GM18951 (cell line): ENCODE results near the gene KCTD13.

Source experiments
- POLR2A ChIP-seq: IDR thresholded peaks from 4 replicates; pipeline ENCODE4 v1.6.1; 2011; ENCODE audit warnings: mild to moderate bottlenecking; ENCODE audit not compliant: insufficient read length, insufficient read depth; ENCODE audit errors: extremely low read depth
- in situ Hi-C: fragments of 300-500 bp; cut with MboI; formaldehyde crosslinking; loops from one replicate; pipeline ENCODE4 v1.12.0; 2022; ENCODE audit warnings: low sequenced_read_pairs, mixed read lengths, inconsistent platforms; ENCODE audit not compliant: unreplicated experiment

The KCTD13 gene

GRCh38 chr16:29925781-29926710 is at the start of gene KCTD13:
Gene KCTD13, minus strand, starts transcription at chr16:29926226. Its CDS starts 193 bp downstream, at chr16:29926033.
- peak; percentile 96 for TF ChIP-seq POLR2A
- in situ Hi-C loops = no loop called here

- TF ChIP-seq POLR2A = no peak
- in situ Hi-C loops = no loop called here
Measured at GRCh38 chr16:29975134-29975538, 49.1 kb upstream of the KCTD13 start.

GRCh38 chr16:29974291-29975133 is 48.5 kb upstream of the KCTD13 start:
- in situ Hi-C loops = no loop called here
- no peak for TF ChIP-seq POLR2A

- peak; percentile 93 for TF ChIP-seq POLR2A
- in situ Hi-C loops = no loop called here
Measured at GRCh38 chr16:29973384-29974246, 47.6 kb upstream of the KCTD13 start, which contains the start of gene TAOK2. Gene TAOK2, plus strand, starts transcription at chr16:29973868. Its CDS starts 3,905 bp downstream, at chr16:29977773.

- TF ChIP-seq POLR2A = no peak
- in situ Hi-C loops = no loop called here
Measured at GRCh38 chr16:29972992-29973383, 47.0 kb upstream of the KCTD13 start.

GRCh38 chr16:29972500-29972899 is 46.5 kb upstream of the KCTD13 start:
- in situ Hi-C loops = no loop called here
- no peak for TF ChIP-seq POLR2A

- in situ Hi-C loops = no loop called here
Measured at GRCh38 chr16:29971304-29971703, 45.3 kb upstream of the KCTD13 start.

GRCh38 chr16:29968205-29968604 is 42.2 kb upstream of the KCTD13 start:
- TF ChIP-seq POLR2A = no peak

More at GRCh38 chr16:29971304-29971703, 45.3 kb upstream of the KCTD13 start:
- TF ChIP-seq POLR2A = no peak

GRCh38 chr16:29963021-29963743 is 37.2 kb upstream of the KCTD13 start:
- in situ Hi-C loops = no loop called here
- TF ChIP-seq POLR2A = no peak

More at GRCh38 chr16:29968205-29968604, 42.2 kb upstream of the KCTD13 start:
- in situ Hi-C loops = no loop called here

- no peak for TF ChIP-seq POLR2A
- in situ Hi-C loops = no loop called here
Measured at GRCh38 chr16:29962344-29962994, 36.4 kb upstream of the KCTD13 start.
